Activated CD4-positive, alpha-beta T cell treated with anti-CD3 and anti-CD28 coated beads, Interleukin-2, amount 50 U/mL, for 48 hours (primary cell): ENCODE data around the gene TCF4.

Experiments
- DNase-seq, 2 experiments: peaks; one replicate each; pipeline ENCODE4 v3.0.0-alpha.2; 2020

Gene TCF4

DNA sequence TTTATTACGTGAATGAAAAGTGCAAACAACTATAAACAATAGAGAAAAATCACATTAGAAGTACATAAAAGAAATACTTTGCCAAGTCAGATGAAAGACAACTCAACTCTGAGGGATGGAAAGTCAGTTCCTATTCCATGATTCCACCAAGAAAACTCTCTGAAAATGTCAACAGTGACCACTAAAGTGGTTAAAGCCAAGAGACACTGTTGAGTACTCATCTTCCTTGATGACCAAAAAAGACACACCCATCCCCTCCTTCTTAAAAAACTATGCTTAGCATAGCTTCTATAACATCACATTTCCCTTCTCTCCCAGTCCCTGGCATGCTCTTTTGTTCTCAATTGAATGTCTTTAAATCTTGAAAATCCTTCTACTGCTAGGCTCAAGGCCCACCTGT is 160.0 kb downstream of the TCF4 start:
- DNase-seq, result no peak

DNA sequence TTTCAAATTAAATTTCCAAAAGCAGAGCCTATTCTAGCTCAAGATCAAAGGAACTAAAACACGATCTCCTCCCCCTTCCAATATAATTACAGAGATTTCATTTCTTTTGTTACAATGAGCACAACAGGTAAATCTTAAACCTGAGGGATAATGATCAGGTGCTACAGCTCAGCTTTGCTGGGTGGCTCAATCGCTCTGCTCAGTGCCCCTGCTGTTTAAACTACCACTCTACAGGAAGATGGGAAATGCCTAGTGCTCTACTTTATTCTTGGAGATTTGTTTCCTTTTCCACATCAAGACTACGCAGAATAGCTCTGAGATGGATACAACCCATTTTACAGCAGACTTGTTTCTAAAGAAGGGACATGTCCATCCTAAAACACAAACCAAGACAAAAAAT is 162.3 kb downstream of the TCF4 start:
- DNase-seq, result no peak

DNA sequence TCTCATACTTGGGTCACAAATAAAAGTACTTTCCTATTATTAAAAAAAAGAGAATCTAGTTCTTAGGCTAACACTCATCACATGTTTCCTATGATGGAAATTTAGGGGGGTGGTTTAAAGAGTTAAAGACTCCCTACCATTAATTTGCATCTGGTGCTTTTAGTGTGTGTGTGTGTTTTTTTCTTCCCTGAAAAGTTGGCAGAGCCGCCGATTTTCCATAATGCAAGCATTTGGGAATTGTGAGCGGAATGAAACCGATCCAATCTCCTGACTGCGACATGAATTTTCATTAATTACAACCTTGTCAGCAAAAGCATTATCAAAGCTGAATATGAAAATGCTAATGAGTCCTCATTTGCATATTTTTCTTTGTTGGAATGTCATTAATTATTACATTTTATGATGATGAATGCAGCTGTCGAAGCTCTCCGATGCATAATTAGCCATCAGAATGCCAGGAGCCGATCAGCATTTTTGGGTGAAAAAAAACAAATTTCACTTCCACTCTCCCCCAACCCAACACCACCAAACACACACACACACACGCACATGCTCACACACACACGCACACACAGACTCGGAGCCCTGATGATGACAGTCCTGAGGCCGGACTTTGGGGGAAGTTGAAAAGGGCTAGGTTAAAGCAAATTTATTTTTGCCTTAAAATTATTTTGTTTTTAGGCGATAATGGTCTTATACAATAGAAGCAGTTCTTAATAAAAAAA is 165.4 kb downstream of the TCF4 start:
- DNase-seq, result no peak

GRCh38 chr18:55421615-55422419 is 166.2 kb downstream of the TCF4 start:
- no peak for DNase-seq

DNA sequence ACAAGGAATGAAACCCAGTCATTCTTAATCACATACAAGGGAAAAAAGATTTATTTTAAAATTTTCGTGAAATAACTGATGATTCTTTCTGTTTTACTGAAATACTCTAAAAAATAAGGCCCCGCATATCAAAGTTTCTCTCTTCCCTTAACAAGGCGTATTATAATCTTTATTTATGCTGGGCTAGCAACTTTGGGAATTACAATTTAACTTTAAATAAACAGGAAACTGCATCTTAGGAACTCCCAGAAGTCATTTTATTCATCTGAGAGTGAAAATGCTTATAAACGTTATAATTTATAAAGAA is 166.7 kb downstream of the TCF4 start:
- DNase-seq, result no peak

GRCh38 chr18:55420665-55421307 is 167.2 kb downstream of the TCF4 start:
- DNase-seq, result no peak

DNA sequence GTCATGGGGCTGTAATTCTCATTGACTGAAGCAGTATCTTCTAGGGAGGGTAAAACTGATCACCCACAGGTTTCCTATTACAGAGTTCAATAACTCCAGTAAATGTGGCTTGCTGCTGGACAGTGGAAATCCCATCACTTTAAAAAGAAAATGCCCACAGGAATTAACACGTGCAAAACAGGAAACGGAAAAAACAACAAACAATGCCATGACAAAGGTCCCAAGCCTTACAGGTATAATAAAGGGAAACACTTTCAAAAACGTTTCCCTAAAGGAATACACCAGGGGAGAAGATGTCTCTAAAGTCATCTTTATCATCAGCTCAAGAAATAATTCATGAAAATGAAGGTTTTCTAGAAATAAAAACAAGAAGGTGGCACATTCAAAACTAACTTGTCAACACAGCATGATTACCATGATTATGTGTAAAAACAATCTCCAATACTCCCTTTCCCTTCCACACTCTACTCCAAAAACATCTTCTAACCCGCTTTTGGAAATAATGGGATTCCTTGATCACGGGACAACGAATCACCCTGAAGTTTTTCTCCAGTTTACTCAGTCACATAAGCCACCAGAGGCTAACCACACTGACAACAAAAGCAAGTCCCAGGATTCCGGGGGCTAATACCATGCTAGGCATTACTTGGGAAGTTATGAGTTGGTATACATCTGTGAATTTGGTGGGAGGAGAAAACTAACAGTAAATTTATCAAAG is 167.9 kb downstream of the TCF4 start:
- DNase-seq, result no peak

DNA sequence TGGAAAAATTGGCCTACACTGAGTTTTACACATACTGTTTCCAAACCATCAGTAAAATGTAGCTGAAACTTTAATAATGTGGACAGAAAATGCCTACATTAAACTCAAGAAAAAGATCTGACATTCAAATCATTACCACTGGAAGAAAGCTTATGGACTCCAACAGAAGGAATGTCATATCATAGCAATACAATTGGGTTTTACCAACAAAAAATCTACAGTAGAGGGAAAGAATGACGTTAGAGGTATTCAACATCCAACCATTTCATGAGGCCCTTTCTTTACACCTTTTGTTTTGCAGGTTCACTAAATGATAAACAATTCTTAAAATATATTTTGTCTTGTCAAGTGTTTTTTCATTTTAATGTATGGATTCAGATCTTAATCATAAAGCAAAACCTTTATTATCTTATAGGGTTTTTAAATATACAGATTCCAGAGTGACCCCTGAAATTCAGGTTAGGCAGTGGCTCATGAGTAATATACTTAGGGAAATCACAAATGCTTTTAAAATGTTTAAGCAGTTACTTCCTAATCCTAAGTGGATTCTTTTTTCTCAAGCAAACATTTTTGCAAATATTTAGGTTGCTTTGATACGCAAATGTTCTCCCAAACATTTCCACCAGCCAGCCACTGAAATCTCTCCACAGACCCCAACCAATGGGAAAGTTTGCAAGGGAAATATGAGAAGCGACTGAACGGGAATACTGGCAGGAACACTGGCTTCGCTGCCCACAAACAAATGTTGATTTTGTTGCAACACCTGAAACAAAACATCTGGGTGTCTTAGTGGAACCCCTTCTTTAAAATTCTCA is 168.7 kb downstream of the TCF4 start:
- DNase-seq, result no peak

DNA sequence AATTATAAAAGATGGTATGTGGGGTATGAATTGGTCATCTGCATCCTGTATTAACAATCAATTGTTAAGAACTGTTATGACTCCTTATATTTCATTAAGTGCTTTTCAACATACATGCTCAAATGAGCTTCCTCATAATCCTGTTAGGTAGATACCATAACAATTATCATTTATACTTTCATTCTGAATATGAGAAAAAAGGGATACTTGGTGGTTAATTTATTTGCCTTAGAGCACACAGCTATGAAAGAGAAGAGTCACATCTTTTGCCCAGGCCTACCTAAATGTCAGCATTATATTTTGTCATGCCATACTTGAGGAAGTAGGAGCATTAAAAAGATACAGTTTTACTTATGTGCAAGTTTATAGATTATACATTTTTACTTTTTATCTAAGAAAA is 169.6 kb downstream of the TCF4 start:
- DNase-seq, result no peak

DNA sequence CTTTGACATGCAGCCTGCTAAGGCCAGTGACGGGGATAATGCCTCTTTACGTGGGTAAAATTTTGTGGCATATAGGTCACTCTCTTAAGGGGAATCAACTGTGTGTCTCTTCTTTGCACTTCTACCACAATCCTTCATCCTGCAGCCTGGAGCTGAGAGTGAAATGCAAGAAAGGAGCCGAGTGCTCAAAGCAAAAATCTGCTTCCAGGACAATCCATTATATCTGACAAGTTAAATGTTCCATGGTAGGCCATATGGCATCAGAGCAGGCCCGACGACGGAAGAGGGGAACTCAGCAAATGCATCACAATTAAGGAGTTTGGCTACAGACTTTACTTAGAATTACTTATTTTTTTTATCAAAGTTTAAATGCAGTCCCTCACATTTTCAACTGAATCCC is 171.2 kb downstream of the TCF4 start:
- no peak for DNase-seq

GRCh38 chr18:55415258-55415871 is 172.6 kb downstream of the TCF4 start:
- peak; percentile 78 to 80 for DNase-seq

- no peak for DNase-seq
Observed at GRCh38 chr18:55414475-55414874, 173.5 kb downstream of the TCF4 start.

- DNase-seq, result no peak
Observed at GRCh38 chr18:55413474-55413873, 174.5 kb downstream of the TCF4 start.

GRCh38 chr18:55407774-55408535 is 180.0 kb downstream of the TCF4 start:
- DNase-seq, result no peak

- no peak for DNase-seq
Observed at GRCh38 chr18:55407191-55407590, 180.8 kb downstream of the TCF4 start.

- no peak for DNase-seq
Observed at GRCh38 chr18:55406451-55406991, 181.5 kb downstream of the TCF4 start.

- DNase-seq, result no peak
Observed at GRCh38 chr18:55405893-55406406, 182.0 kb downstream of the TCF4 start.

GRCh38 chr18:55405475-55405874 is 182.5 kb downstream of the TCF4 start:
- DNase-seq, result no peak

- no peak for DNase-seq
Observed at GRCh38 chr18:55404832-55405465, 183.0 kb downstream of the TCF4 start.

GRCh38 chr18:55404136-55404830 is 183.7 kb downstream of the TCF4 start:
- no peak for DNase-seq
